Trophoblast cell (in vitro differentiated cells and primary cell): ENCODE results near the gene DYRK1B.

Experiments
- DNase-seq, 2 donors: peaks; one replicate each; pipeline ENCODE4 v3.0.0-alpha.2; 2016
- H2AFZ ChIP-seq: 2 replicates; pipeline ENCODE4 v1.6.1; 2013; ENCODE audit warnings: low read length, moderate library complexity, mild to moderate bottlenecking; ENCODE audit not compliant: insufficient read depth, poor library complexity
- H2AK5ac ChIP-seq: 2 replicates; pipeline ENCODE4 v1.6.1; 2013; ENCODE audit warnings: mild to moderate bottlenecking, low read length
- H2BK120ac ChIP-seq: 2 replicates; pipeline ENCODE4 v1.6.1; 2013; ENCODE audit warnings: low read length, mild to moderate bottlenecking, moderate library complexity; ENCODE audit not compliant: insufficient read depth, poor library complexity
- H2BK12ac ChIP-seq: 2 replicates; pipeline ENCODE4 v1.6.1; 2013; ENCODE audit warnings: mild to moderate bottlenecking, low read length, moderate library complexity
- H2BK5ac ChIP-seq: 2 replicates; pipeline ENCODE4 v1.6.1; 2013; ENCODE audit warnings: low read length, low read depth, moderate library complexity, mild to moderate bottlenecking; ENCODE audit not compliant: poor library complexity
- H3K14ac ChIP-seq: 2 replicates; pipeline ENCODE4 v1.6.1; 2013; ENCODE audit warnings: mild to moderate bottlenecking, low read length
- H3K18ac ChIP-seq: 2 replicates; pipeline ENCODE4 v1.6.1; 2013; ENCODE audit warnings: mild to moderate bottlenecking, low read length
- H3K23ac ChIP-seq: 2 replicates; pipeline ENCODE4 v1.6.1; 2013; ENCODE audit warnings: low read length
- H3K27ac ChIP-seq: 2 replicates; pipeline ENCODE4 v1.5.1; 2013; ENCODE audit warnings: low read depth, mild to moderate bottlenecking, inconsistent platforms, low read length, moderate library complexity
- H3K27me3 ChIP-seq: 2 replicates; pipeline ENCODE4 v1.6.1; 2013; ENCODE audit warnings: inconsistent platforms, mild to moderate bottlenecking, low read length, moderate library complexity; ENCODE audit not compliant: insufficient read depth
- H3K36me3 ChIP-seq, 2 experiments: 1 replicate in 1 of 2; 2 replicates in 1 of 2; pipeline ENCODE4 v1.6.1; 2013; ENCODE audit warnings: low read length in 2 of 2, mild to moderate bottlenecking in 2 of 2, moderate library complexity in 1 of 2; ENCODE audit not compliant: insufficient read depth in 2 of 2, control insufficient read depth in 1 of 2
- H3K4ac ChIP-seq: 2 replicates; pipeline ENCODE4 v1.6.1; 2013; ENCODE audit warnings: low read depth, mild to moderate bottlenecking, low read length, moderate library complexity
- H3K4me1 ChIP-seq, 2 experiments: 1 replicate in 1 of 2; 2 replicates in 1 of 2; pipeline ENCODE4 v1.6.1; 2013; ENCODE audit warnings: low read length in 2 of 2, mild to moderate bottlenecking in 2 of 2, moderate library complexity in 1 of 2; ENCODE audit not compliant: insufficient read depth in 2 of 2, control insufficient read depth in 1 of 2
- H3K4me2 ChIP-seq: 2 replicates; pipeline ENCODE4 v1.6.1; 2013; ENCODE audit warnings: inconsistent platforms, mild to moderate bottlenecking, low read length, moderate library complexity
- H3K4me3 ChIP-seq: 2 replicates; pipeline ENCODE4 v1.5.1; 2013; ENCODE audit warnings: mild to moderate bottlenecking, low read depth, low read length, inconsistent platforms
- H3K79me1 ChIP-seq: one replicate; pipeline ENCODE4 v1.6.1; 2013; ENCODE audit warnings: low read length
- H3K79me2 ChIP-seq: 2 replicates; pipeline ENCODE4 v1.6.1; 2013; ENCODE audit warnings: low read length, mild to moderate bottlenecking; ENCODE audit not compliant: control insufficient read depth, insufficient read depth, poor library complexity
- H3K9ac ChIP-seq: 2 replicates; pipeline ENCODE4 v1.6.1; 2013; ENCODE audit warnings: mild to moderate bottlenecking, low read length
- H3K9me3 ChIP-seq: 2 replicates; pipeline ENCODE4 v1.6.1; 2013; ENCODE audit warnings: low read depth, mild to moderate bottlenecking, control low read depth, inconsistent platforms, low read length; ENCODE audit not compliant: insufficient read depth
- H4K12ac ChIP-seq: 2 replicates; pipeline ENCODE4 v1.6.1; 2013; ENCODE audit warnings: low read depth, mild to moderate bottlenecking, low read length, moderate library complexity
- H4K8ac ChIP-seq: 2 replicates; pipeline ENCODE4 v1.6.1; 2013; ENCODE audit warnings: low read depth, mild to moderate bottlenecking, low read length, moderate library complexity
- H4K91ac ChIP-seq: one replicate; pipeline ENCODE4 v1.6.1; 2013; ENCODE audit warnings: low read depth, mild to moderate bottlenecking, low read length, moderate library complexity
- WGBS: extraction: QIAGEN DNeasy Blood & Tissue Kit; methylation state at CpG from one replicate; pipeline ENCODE4 v1.1.7; 2013; ENCODE audit warnings: missing lambda C conversion rate; ENCODE audit not compliant: insufficient read length, insufficient coverage; ENCODE audit errors: extremely low coverage; 5-methylcytosine and 5-hydroxymethylcytosine counted together

The DYRK1B gene

GRCh38 chr19:39828654-39829032 lies 5.3 kb downstream of the DYRK1B start:
- Histone ChIP-seq H3K4ac (no peak overlapping the region), H2BK120ac (no peak overlapping the region), H4K12ac (no peak overlapping the region), H2AK5ac (no peak overlapping the region), H3K79me2 (peaks cover 6% of the 10 kb centered on the region), H3K27me3 (no peaks in the 10 kb centered on the region), H4K91ac (no peak overlapping the region), H3K18ac (no peak overlapping the region), H3K4me3 (no peak overlapping the region), H3K79me1 (peaks cover 3% of the 10 kb centered on the region), H3K9ac (no peak overlapping the region), H3K4me2 (no peak overlapping the region), H3K27ac (no peak overlapping the region), H3K36me3 (peaks cover 49 to 57% of the 10 kb centered on the region in 2 experiments), H2BK5ac (no peak overlapping the region), H3K9me3 (peaks cover 5% of the 10 kb centered on the region), H3K23ac (no peak overlapping the region), H3K4me1 (peaks cover 14 to 17% of the 10 kb centered on the region in 2 experiments), H2BK12ac (no peak overlapping the region), H2AFZ (no peak overlapping the region), H4K8ac (no peak overlapping the region), H3K14ac (no peak overlapping the region)
- WGBS = no CpG with 5 or more reads among the region's 5 CpGs
- no peak for DNase-seq

GRCh38 chr19:39828015-39828653 lies 5.8 kb downstream of the DYRK1B start:
- H3K27ac ChIP-seq = no peak overlapping the region
- no peak overlapping the region for H4K91ac ChIP-seq
- H3K4ac ChIP-seq = no peak overlapping the region
- H3K4me2 ChIP-seq = no peak overlapping the region
- peaks cover 2% of the 10 kb centered on the region for H3K79me1 ChIP-seq
- peaks cover 5% of the 10 kb centered on the region for H3K9me3 ChIP-seq
- H2AFZ ChIP-seq = no peak overlapping the region
- H3K4me1 ChIP-seq = peaks cover 16 to 18% of the 10 kb centered on the region in 2 experiments
- H4K12ac ChIP-seq = no peak overlapping the region
- no peak for DNase-seq
- no peak overlapping the region for H3K23ac ChIP-seq
- H3K27me3 ChIP-seq = no peaks in the 10 kb centered on the region
- no peak overlapping the region for H2BK5ac ChIP-seq
- no peak overlapping the region for H2BK12ac ChIP-seq
- no peak overlapping the region for H4K8ac ChIP-seq
- H3K9ac ChIP-seq = no peak overlapping the region
- H3K36me3 ChIP-seq = peaks cover 49 to 57% of the 10 kb centered on the region in 2 experiments
- whole genome bisulfite sequencing = no CpG with 5 or more reads among the region's 26 CpGs
- no peak overlapping the region for H3K14ac ChIP-seq
- H2AK5ac ChIP-seq = no peak overlapping the region
- H2BK120ac ChIP-seq = no peak overlapping the region
- H3K79me2 ChIP-seq = peaks cover 6% of the 10 kb centered on the region
- H3K18ac ChIP-seq = no peak overlapping the region
- H3K4me3 ChIP-seq = peak overlapping the region; percentile 11

GRCh38 chr19:39827216-39827615 lies 6.7 kb downstream of the DYRK1B start:
- Histone ChIP-seq H3K14ac (no peak overlapping the region), H3K4me1 (peaks cover 11 to 12% of the 10 kb centered on the region in 2 experiments), H3K9me3 (peaks cover 5% of the 10 kb centered on the region), H3K18ac (no peak overlapping the region), H3K9ac (no peak overlapping the region), H4K91ac (no peak overlapping the region), H3K27ac (no peak overlapping the region), H2AFZ (no peak overlapping the region), H2BK12ac (no peak overlapping the region), H2BK120ac (no peak overlapping the region), H3K4ac (no peak overlapping the region), H3K79me1 (peaks cover 2% of the 10 kb centered on the region), H3K4me2 (no peak overlapping the region), H3K79me2 (peaks cover 3% of the 10 kb centered on the region), H3K27me3 (no peaks in the 10 kb centered on the region), H2BK5ac (no peak overlapping the region), H2AK5ac (no peak overlapping the region), H3K4me3 (no peak overlapping the region), H4K8ac (no peak overlapping the region), H4K12ac (no peak overlapping the region), H3K23ac (no peak overlapping the region), H3K36me3 (peaks cover 49 to 57% of the 10 kb centered on the region in 2 experiments)
- no peak for DNase-seq
- WGBS = no CpG with 5 or more reads among the region's 13 CpGs

- no peak for DNase-seq
- H3K9ac ChIP-seq = no peak overlapping the region
- no peak overlapping the region for H2AFZ ChIP-seq
- H3K79me2 ChIP-seq = peaks cover 3% of the 10 kb centered on the region
- H3K14ac ChIP-seq = no peak overlapping the region
- H3K4ac ChIP-seq = no peak overlapping the region
- peaks cover 4% of the 10 kb centered on the region for H3K9me3 ChIP-seq
- no peak overlapping the region for H4K8ac ChIP-seq
- no peaks in the 10 kb centered on the region for H3K27me3 ChIP-seq
- peaks cover 11 to 12% of the 10 kb centered on the region in 2 experiments for H3K4me1 ChIP-seq
- no peak overlapping the region for H2BK5ac ChIP-seq
- H4K91ac ChIP-seq = no peak overlapping the region
- no peak overlapping the region for H3K4me2 ChIP-seq
- no peak overlapping the region for H2AK5ac ChIP-seq
- H2BK120ac ChIP-seq = no peak overlapping the region
- H4K12ac ChIP-seq = no peak overlapping the region
- H3K27ac ChIP-seq = no peak overlapping the region
- peaks cover 2% of the 10 kb centered on the region for H3K79me1 ChIP-seq
- no peak overlapping the region for H3K18ac ChIP-seq
- WGBS = no CpG with 5 or more reads among the region's 35 CpGs
- no peak overlapping the region for H3K23ac ChIP-seq
- no peak overlapping the region for H3K4me3 ChIP-seq
- peaks cover 46 to 52% of the 10 kb centered on the region in 2 experiments for H3K36me3 ChIP-seq
- no peak overlapping the region for H2BK12ac ChIP-seq
Observed at GRCh38 chr19:39826311-39826945, 7.5 kb downstream of the DYRK1B start.
